Loucy (cell line): ENCODE data around the gene CXXC5.

Experiments
- CTCF ChIP-seq: fragments of 200-600 bp; sonication (generic); conservative IDR thresholded peaks from 2 replicates; pipeline ENCODE4 v1.5.1; 2014; ENCODE audit warnings: mild to moderate bottlenecking, antibody characterized with exemption, low read length
- EZH2phosphoT487 ChIP-seq: fragments of 200-600 bp; IDR thresholded peaks from 2 replicates; pipeline ENCODE4 v1.6.1; 2018; ENCODE audit warnings: antibody characterized with exemption, mild to moderate bottlenecking, moderate library complexity, borderline replicate concordance

GRCh38 chr5:139675825-139676224 lies 27.7 kb downstream of the CXXC5 start:
- TF ChIP-seq EZH2phosphoT487 (no peak), CTCF (no peak)
